DOHH2 (cell line): Measurements from ENCODE around the gene LOXHD1.

Experiments used
- H3F3A ChIP-seq: fragments of 200-600 bp; sonication (generic), shearing (Covaris generic); 2 replicates; pipeline ENCODE4 v1.6.0; 2016; ENCODE audit warnings: antibody characterized with exemption, mild to moderate bottlenecking; ENCODE audit not compliant: control insufficient read depth, insufficient read depth
- H3K27ac ChIP-seq: fragments of 200-600 bp; sonication (generic); 2 replicates; pipeline ENCODE4 v1.5.1; 2014; ENCODE audit warnings: low read depth, mild to moderate bottlenecking, low read length, moderate library complexity
- H3K27me3 ChIP-seq: fragments of 200-600 bp; sonication (generic); 2 replicates; pipeline ENCODE4 v1.6.1; 2014; ENCODE audit warnings: mild to moderate bottlenecking, low read length, mixed read lengths; ENCODE audit not compliant: control insufficient read depth
- H3K36me3 ChIP-seq: fragments of 200-600 bp; sonication (generic); 2 replicates; pipeline ENCODE4 v1.6.1; 2014; ENCODE audit warnings: mild to moderate bottlenecking, low read length, moderate library complexity, mixed read lengths; ENCODE audit not compliant: control insufficient read depth
- H3K4me1 ChIP-seq: fragments of 200-600 bp; sonication (generic); 2 replicates; pipeline ENCODE4 v1.6.1; 2014; ENCODE audit warnings: mild to moderate bottlenecking, low read length, mixed read lengths; ENCODE audit not compliant: control insufficient read depth
- H3K4me2 ChIP-seq: fragments of 200-600 bp; sonication (generic); 2 replicates; pipeline ENCODE4 v1.6.0; 2014; ENCODE audit warnings: mild to moderate bottlenecking, low read length, moderate library complexity
- H3K4me3 ChIP-seq: fragments of 200-600 bp; sonication (generic); 2 replicates; pipeline ENCODE4 v1.5.1; 2014; ENCODE audit warnings: mild to moderate bottlenecking, low read length, mixed read lengths
- H3K79me2 ChIP-seq: fragments of 200-600 bp; sonication (generic); 2 replicates; pipeline ENCODE4 v1.6.1; 2014; ENCODE audit warnings: mild to moderate bottlenecking, low read length, mixed read lengths; ENCODE audit not compliant: control insufficient read depth
- H3K9me2 ChIP-seq: fragments of 200-600 bp; sonication (generic); replicated peaks from 2 replicates; pipeline ENCODE4 v1.6.1; 2014; ENCODE audit warnings: mild to moderate bottlenecking, low read length, mixed read lengths; ENCODE audit not compliant: control insufficient read depth
- H3K9me3 ChIP-seq: fragments of 200-600 bp; sonication (generic); 2 replicates; pipeline ENCODE4 v1.6.1; 2014; ENCODE audit warnings: antibody characterized with exemption, low read length, mixed read lengths; ENCODE audit not compliant: control insufficient read depth, insufficient read depth
- H4K20me1 ChIP-seq: fragments of 200-600 bp; sonication (generic); 2 replicates; pipeline ENCODE4 v1.6.0; 2014; ENCODE audit warnings: low read depth, mild to moderate bottlenecking, antibody characterized with exemption, low read length, moderate library complexity; ENCODE audit not compliant: control insufficient read depth, insufficient read depth
- CTCF ChIP-seq: fragments of 200-600 bp; sonication (generic); IDR thresholded peaks from one replicate; pipeline ENCODE4 v1.5.1; 2014; ENCODE audit warnings: antibody characterized with exemption, mild to moderate bottlenecking, low read depth, low read length; ENCODE audit not compliant: poor library complexity, severe bottlenecking
- EZH2phosphoT487 ChIP-seq: fragments of 200-600 bp; sonication (generic); IDR thresholded peaks from 2 replicates; pipeline ENCODE4 v1.6.1; 2017; ENCODE audit warnings: borderline replicate concordance, mild to moderate bottlenecking, antibody characterized with exemption, low read length, moderate library complexity, mixed read lengths

LOXHD1 gene

GRCh38 chr18:46630160-46630559, 26.9 kb downstream of the LOXHD1 start:
- Histone ChIP-seq H3K27me3 (peaks cover 7% of the 10 kb centered on the region; the same call in 1 of the 2 replicates), H3F3A (no peaks in the 10 kb centered on the region), H3K4me2 (no peak overlapping the region), H3K79me2 (no peaks in the 10 kb centered on the region), H3K36me3 (no peaks in the 10 kb centered on the region), H3K27ac (no peak overlapping the region), H3K9me3 (no peaks in the 10 kb centered on the region), H3K4me1 (no peaks in the 10 kb centered on the region), H3K4me3 (no peak overlapping the region), H3K9me2 (no peaks in the 10 kb centered on the region), H4K20me1 (no peaks in the 10 kb centered on the region)
- no peak for TF ChIP-seq EZH2phosphoT487
- no peak for TF ChIP-seq CTCF

- Histone ChIP-seq H3K9me2 (no peaks in the 10 kb centered on the region), H3K4me1 (no peaks in the 10 kb centered on the region)
Observed at GRCh38 chr18:46629361-46629760, 27.7 kb downstream of the LOXHD1 start.

GRCh38 chr18:46628206-46628605, 28.8 kb downstream of the LOXHD1 start:
- no peaks in the 10 kb centered on the region for H3K9me2 ChIP-seq
- H4K20me1 ChIP-seq = no peaks in the 10 kb centered on the region
- no peaks in the 10 kb centered on the region for H3K27me3 ChIP-seq
- no peaks in the 10 kb centered on the region for H3F3A ChIP-seq
- no peaks in the 10 kb centered on the region for H3K36me3 ChIP-seq
- peaks cover 4% of the 10 kb centered on the region; the same call in 1 of the 2 replicates for H3K4me1 ChIP-seq
- H3K4me2 ChIP-seq = no peak overlapping the region
- H3K4me3 ChIP-seq = no peak overlapping the region
- no peak for TF ChIP-seq CTCF
- no peak for TF ChIP-seq EZH2phosphoT487
- H3K9me3 ChIP-seq = no peaks in the 10 kb centered on the region
- H3K27ac ChIP-seq = no peak overlapping the region
- no peaks in the 10 kb centered on the region for H3K79me2 ChIP-seq

More at GRCh38 chr18:46629361-46629760, 27.7 kb downstream of the LOXHD1 start:
- Histone ChIP-seq H3K79me2 (no peaks in the 10 kb centered on the region), H4K20me1 (no peaks in the 10 kb centered on the region), H3K27me3 (0 out of 2 replicates have a peak, but pooled peaks cover 4% of the 10 kb centered on the region), H3K27ac (no peak overlapping the region), H3F3A (no peaks in the 10 kb centered on the region), H3K4me2 (no peak overlapping the region), H3K9me3 (no peaks in the 10 kb centered on the region), H3K4me3 (no peak overlapping the region), H3K36me3 (no peaks in the 10 kb centered on the region)
- no peak for TF ChIP-seq CTCF
- no peak for TF ChIP-seq EZH2phosphoT487
